GM19467 (cell line): Measurements from ENCODE around the gene PLSCR3.

Experiments used
- ATAC-seq: cut with Tn5 transposase; IDR thresholded peaks from one replicate; pipeline ENCODE4 v1.9.1; 2021; ENCODE audit warnings: mild to moderate bottlenecking, moderate library complexity; ENCODE audit not compliant: unreplicated experiment

PLSCR3 gene

GRCh38 chr17:7394452-7395191 is at the start of gene PLSCR3:
Gene PLSCR3 (minus strand): TSS chr17:7394525. CDS start chr17:7394110, 415 bp downstream.
- peak; percentile 53 for ATAC-seq

GRCh38 chr17:7443499-7444485 is 49.5 kb upstream of the PLSCR3 start:
- ATAC-seq, result no peak

DNA sequence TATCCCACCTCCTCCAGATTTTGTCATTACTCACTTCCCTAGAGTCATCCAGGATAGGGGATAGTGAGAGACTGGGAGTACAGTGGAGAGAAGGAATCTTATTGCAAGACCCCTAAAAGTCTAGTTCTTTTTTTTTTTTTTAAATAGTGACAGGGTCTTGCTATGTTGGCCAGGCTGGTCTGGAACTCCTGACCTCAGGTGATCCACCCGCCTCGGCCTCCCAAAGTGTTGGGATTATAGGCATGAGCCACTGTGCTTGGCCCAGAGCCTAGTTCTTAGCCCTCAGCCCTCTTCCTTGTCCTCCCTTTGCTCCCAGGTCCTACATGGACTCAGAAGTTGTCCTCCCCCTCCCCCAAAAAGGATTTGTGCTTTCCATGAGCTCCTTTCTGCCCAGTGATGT is 47.8 kb upstream of the PLSCR3 start:
- ATAC-seq, result no peak

- no peak for ATAC-seq
Measured at GRCh38 chr17:7441266-7441665, 46.9 kb upstream of the PLSCR3 start.

- no peak for ATAC-seq
Measured at GRCh38 chr17:7440834-7441195, 46.5 kb upstream of the PLSCR3 start.

DNA sequence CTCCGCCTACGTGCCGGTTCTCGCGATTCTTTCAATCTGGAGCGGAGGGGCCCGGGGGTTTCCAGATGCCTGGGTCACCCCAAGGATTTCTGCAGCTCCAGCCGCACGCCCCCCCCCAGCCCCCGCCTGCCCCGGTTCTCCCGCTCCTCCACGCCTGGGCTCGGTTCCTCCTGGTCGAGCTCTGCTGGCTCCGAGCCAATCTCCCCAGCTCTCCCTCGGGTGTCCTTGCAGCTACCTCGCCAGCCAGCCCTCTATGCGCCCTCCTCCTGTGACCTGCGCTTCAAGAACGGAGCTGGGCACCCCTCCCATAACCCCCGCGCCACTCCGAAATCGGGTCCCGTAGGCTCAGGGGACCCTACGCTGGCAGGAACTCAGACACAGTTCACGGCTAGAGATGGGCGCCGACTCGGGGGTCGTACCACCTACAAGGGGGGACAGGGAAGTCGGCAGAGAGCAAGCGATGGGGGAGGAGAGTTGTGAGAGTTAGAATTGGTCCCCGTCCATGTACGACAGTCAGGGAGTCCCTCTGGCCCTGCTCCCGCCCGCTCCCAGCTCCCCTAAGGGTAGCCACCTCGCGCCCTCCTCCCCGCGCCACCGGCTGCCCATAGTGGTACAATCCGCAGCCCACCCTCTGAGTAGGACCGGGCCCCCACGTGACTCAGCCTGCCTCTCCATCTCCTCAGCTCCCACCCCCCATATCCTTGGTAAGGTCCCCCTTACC is 45.9 kb upstream of the PLSCR3 start:
- no peak for ATAC-seq

DNA sequence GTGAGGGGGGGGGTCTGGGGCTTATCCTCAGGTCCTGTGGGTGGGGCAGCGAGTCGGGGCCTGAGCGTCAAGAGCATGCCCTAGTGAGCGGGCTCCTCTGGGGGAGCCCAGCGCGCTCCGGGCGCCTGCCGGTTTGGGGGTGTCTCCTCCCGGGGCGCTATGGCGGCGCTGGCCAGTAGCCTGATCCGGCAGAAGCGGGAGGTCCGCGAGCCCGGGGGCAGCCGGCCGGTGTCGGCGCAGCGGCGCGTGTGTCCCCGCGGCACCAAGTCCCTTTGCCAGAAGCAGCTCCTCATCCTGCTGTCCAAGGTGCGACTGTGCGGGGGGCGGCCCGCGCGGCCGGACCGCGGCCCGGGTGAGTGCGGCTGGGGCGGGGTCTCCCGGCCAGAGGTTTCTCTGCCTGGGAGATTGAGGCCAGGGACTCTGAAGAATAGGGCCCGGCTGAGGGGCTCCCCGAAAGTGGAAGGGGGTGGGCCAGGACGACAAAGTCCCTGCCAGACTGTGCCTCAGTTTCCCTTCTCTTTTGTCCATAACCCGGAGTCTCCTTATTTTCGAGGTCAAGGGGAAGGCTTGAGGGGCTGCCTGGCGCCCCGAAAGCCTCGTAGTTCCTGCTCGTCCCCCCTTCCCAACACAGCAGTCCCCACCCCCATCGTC is 45.3 kb upstream of the PLSCR3 start, which contains the start of gene FGF11:
FGF11 (plus strand) TSS at position 51 of the 651 bp plus-strand sequence; CDS start at position 160, 109 bp downstream.
- no peak for ATAC-seq

DNA sequence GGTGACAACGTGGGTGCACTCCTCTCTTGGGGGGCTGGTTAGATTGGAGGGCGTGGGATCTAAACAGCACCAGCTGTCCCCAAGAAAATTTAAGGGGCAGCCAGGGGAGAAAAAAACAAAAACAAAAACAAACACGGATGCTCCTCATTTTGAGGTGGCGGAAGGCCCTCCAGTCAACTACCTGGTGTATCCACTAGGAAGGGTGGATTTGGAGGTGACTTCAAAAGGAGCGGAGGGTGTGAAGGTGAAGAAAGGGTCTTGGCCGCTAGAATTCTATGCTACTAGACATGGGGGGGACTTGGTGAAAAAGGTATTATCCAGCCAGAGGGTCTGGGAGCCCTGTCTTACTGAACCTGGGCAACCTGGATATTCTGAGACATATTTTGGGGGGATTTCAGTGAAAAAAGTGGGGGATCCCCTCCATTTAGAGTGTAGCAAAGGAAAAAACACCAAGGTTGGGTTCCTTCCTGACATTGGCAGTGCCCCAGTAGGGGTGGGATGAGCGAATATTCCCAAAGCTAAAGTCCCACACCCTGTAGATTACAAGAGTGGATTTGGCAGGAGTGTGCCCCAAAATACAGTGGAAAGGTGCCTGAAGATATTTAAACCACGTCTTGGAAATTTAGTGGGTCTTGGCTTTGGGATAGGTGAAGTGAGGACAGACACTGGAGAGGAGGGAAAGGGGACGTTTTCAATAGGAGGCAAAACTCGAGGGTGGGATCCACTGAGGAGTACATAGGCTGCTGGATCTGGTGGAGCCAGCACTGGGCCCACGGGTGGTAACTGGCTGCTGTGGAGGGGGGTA is 44.5 kb upstream of the PLSCR3 start:
- no peak for ATAC-seq

DNA sequence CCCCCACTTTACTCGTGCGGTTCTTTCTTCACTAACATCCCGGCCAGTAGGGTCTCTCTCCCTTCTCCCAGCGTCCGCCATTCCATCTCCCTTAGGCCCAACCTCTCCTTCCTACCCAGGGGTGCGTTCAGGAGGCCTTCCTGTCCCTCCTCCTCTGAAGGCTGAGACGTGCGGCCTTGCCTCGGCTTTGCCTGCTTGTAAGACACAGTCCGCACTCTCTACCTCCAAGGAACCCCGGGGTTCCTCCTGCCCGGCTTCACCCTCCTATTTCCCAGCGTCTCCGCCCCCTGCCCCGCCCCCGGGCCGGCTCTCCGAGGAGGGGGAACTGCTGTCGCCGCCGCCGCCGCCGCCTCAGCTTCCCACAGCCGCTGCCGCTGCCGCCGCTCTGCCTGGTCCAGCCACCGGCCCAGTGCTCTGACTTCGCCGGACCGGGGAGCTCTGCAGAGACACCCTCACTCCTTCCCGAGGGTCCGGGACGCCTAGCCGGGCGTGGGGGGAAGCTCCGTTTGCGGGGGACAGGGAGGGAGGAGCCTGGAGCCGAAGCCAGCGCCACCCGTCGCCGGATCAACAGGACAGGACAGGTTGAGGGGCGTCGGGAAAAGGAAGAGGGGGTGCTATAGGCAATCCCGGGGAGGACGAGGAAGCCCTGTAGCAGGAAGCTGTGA is 43.8 kb upstream of the PLSCR3 start:
- no peak for ATAC-seq

DNA sequence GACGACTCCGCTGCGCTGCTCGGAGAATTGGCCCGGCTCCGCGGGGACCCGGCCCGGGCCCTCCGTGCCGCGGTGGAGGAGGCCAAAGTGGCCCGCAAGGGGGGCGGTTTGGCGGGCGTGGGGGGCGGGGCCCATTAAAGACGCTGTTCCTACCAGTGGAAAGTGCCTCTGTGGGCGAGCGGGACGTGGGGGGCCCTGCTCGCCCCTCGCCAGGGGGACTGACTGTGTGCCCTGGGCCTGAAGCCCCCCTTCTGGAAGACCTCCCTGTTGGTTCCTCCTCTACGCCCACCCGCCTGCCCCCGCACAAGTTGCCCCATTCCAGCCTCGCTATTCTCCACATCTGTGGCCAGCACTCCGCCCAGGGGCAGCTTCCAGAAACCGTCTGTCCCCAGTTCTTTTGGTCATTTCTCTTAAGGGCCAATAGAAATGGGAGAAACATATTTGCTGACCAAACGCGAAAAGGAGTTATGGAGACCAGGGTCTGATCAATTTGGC is 43.1 kb upstream of the PLSCR3 start:
- no peak for ATAC-seq

DNA sequence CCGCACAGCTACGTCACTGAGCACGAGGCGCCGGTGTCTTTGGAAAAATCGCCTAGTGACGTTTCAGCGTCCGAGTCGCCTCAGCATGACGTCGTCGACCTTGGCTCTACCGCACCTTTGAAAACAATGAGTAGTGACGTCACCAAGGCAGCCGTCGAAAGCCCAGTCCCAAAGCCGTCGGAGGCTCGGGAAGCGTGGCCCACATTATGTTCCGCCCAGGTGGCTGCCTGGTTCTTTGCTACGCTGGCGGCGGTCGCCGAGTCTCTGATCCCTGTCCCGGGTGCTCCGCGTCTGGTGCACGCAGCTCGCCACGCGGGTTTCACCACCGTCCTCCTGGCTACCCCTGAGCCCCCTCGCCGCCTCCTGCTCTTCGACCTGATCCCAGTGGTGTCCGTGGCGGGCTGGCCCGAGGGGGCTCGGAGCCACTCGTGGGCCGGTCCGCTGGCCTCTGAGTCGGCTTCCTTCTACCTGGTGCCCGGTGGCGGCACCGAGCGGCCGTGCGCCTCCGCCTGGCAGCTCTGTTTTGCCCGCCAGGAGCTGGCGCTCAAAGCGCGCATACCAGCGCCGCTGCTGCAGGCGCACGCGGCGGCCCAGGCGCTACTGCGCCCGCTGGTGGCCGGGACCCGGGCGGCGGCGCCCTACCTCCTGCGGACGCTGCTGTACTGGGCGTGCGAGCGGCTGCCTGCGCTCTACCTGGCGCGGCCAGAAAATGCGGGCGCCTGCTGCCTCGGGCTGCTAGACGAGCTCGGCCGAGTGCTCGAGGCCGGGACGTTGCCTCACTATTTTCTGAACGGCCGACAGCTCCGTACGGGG is 42.4 kb upstream of the PLSCR3 start:
- no peak for ATAC-seq

GRCh38 chr17:7435676-7436555 is 41.6 kb upstream of the PLSCR3 start:
- ATAC-seq, result no peak

GRCh38 chr17:7432296-7432695 is 38.0 kb upstream of the PLSCR3 start:
- no peak for ATAC-seq

DNA sequence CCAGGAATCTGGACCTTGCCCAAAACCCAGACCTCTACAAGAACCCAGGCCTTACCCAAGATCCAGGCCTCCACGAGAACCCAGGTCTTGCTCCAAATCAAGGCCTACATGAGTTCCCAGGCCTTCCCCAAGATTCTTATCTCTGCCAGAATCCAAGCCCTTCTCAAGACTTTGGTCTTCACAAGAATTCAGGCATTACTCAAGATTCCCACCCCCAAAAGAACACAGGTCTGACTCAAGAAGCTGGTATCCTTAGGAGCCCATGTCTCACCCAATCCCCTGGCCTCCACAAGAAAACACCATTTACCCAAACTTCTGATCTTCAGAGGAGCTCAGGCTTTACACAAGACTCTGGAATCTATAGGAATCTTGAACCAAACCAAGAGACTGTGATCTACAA is 36.9 kb upstream of the PLSCR3 start:
- no peak for ATAC-seq

DNA sequence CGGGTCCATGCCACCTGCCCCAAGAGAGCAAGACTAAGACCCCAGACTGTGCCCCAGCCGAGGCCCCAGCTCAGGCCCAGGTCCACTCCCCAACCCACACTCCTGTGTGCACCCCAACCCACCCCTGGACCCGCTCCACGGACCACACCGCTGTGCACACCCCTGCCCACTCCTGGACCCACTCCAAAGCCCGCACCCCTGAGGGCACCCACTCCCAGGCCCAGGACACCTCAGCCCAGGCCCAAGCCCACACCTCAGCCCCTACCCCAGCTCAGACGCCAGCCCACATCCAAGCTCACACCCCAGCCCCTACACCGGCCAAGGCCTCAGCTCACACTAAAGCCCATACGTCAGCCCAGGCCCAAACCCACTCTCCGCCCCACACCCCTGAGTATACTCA is 35.4 kb upstream of the PLSCR3 start:
- ATAC-seq, result no peak

- ATAC-seq, result no peak
Measured at GRCh38 chr17:7428557-7428956, 34.2 kb upstream of the PLSCR3 start, which contains the start of gene SPEM3. Gene SPEM3 (plus strand): TSS chr17:7428857. CDS start chr17:7428903, 46 bp downstream.

DNA sequence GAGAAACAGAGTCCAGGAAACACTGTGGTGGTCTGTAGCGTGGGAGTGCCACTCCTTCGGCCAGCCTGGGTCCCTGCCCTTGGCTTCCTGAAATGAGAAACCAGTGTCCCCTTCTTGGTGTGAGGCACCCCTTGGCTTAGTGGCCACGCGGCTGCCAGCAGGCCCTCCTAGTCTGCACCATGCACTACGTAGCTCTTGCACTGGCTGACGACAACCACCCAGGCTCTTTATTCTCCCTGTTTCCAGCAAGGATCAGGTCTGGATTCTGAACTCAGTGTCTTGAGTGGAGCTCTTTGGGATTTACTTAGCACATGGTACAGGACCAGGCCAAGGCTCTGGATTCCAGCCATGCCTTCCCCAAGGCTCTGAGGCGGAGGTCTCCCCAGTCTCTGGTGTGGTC is 33.2 kb upstream of the PLSCR3 start:
- ATAC-seq, result no peak
